Chondrocyte (in vitro differentiated cells): ENCODE results near the gene ANXA9. TPM values are rescaled to one million over a fixed set of nuclear protein-coding genes. Genes with fewer than 3 reads are reported as not detected.

ENCODE experiments used
- DNase-seq: peaks from one replicate; pipeline ENCODE4 v3.0.0; 2021; ENCODE audit warnings: mixed read lengths, low spot score
- H3K27ac Mint-ChIP-seq: one replicate; pipeline ENCODE4 v1.8.0; 2021; ENCODE audit warnings: mild to moderate bottlenecking, moderate library complexity, mixed read lengths; ENCODE audit not compliant: unreplicated experiment
- H3K27me3 Mint-ChIP-seq: 2 replicates; pipeline ENCODE4 v1.8.0; 2021; ENCODE audit warnings: low read depth, mixed read lengths
- H3K36me3 Mint-ChIP-seq: 2 replicates; pipeline ENCODE4 v1.8.0; 2021; ENCODE audit warnings: low read depth, mixed read lengths
- H3K4me1 Mint-ChIP-seq: 2 replicates; pipeline ENCODE4 v1.8.0; 2021; ENCODE audit warnings: low read depth, mild to moderate bottlenecking, mixed read lengths
- H3K4me3 Mint-ChIP-seq: one replicate; pipeline ENCODE4 v1.8.0; 2021; ENCODE audit warnings: mild to moderate bottlenecking, moderate library complexity, mixed read lengths; ENCODE audit not compliant: unreplicated experiment
- H3K9me3 Mint-ChIP-seq: 2 replicates; pipeline ENCODE4 v1.8.0; 2021; ENCODE audit warnings: low read depth, mixed read lengths
- long read RNA-seq: library from polyadenylated mRNA; stranded (forward); transcript quantifications from one replicate; pipeline ENCODE4 v2.0.0, GENCODE V29; 2021
- total RNA-seq: library from RNA; stranded (reverse); gene quantifications from 3 replicates; pipeline ENCODE4 v1.2.1, GENCODE V29; 2021
- TF ChIP-seq, protein P1 (sequence below): fragments of 200-600 bp; sonication (generic); IDR thresholded peaks from 2 replicates; pipeline ENCODE4 v1.5.0; 2021; ENCODE audit warnings: antibody characterized with exemption, mild to moderate bottlenecking, moderate library complexity

ANXA9 gene, protein sequence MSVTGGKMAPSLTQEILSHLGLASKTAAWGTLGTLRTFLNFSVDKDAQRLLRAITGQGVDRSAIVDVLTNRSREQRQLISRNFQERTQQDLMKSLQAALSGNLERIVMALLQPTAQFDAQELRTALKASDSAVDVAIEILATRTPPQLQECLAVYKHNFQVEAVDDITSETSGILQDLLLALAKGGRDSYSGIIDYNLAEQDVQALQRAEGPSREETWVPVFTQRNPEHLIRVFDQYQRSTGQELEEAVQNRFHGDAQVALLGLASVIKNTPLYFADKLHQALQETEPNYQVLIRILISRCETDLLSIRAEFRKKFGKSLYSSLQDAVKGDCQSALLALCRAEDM
- 0.54 TPM in 1 of 3 replicates, not detected in the others for total RNA-seq
- long read RNA-seq, partial matches to known transcripts, result 0 of 1 reads
- long read RNA-seq, other reads (novel, unspliced or antisense), result 1 of 1 reads

DNA sequence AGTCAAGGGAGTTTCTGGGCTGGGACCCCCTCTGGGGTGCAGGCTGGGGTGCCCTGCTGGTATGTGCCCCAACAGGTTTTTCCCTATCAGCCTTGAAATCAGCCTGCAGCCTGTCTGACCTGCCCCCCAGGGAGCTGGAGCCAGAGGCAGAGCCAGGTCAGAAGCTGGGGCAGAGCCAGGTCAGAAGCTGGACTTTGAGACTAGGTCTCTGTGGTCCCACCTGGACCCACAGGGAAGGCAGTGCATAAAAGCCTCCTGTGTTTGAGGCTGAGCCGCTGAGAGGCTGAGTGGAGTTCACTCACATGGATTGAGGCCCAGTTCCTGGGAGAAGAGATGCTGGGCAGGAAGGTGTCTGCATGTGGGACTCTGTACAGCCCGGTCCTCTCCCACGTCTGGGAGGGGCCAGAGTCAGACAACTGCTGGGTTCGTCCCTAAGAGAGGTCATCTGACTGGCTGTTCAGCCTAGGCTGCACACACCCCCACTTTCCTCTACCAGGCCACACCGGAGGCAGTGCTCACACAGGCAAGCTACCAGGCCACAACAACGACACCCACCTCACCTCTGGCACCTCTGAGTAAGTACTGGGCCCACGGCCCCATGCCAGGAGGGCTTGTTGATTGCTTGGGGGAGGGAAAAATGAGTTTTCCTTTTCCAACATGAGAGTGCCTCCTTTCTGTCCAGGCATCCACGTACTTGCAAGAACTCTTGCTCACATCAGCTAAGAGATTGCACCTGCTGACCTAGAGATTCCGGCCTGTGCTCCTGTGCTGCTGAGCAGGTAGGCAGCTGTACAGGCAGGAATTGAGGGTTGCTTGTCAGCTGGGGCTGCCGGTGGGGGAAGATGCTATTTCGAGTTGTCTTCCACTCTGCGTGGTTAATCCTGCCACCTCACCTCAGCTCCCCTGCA, at the start of gene ANXA9:
Gene ANXA9 (plus strand): TSS at position 488 of the 908 bp plus-strand sequence. CDS start 814 bp downstream, outside the sequence.
- TF ChIP-seq, protein P1, sequence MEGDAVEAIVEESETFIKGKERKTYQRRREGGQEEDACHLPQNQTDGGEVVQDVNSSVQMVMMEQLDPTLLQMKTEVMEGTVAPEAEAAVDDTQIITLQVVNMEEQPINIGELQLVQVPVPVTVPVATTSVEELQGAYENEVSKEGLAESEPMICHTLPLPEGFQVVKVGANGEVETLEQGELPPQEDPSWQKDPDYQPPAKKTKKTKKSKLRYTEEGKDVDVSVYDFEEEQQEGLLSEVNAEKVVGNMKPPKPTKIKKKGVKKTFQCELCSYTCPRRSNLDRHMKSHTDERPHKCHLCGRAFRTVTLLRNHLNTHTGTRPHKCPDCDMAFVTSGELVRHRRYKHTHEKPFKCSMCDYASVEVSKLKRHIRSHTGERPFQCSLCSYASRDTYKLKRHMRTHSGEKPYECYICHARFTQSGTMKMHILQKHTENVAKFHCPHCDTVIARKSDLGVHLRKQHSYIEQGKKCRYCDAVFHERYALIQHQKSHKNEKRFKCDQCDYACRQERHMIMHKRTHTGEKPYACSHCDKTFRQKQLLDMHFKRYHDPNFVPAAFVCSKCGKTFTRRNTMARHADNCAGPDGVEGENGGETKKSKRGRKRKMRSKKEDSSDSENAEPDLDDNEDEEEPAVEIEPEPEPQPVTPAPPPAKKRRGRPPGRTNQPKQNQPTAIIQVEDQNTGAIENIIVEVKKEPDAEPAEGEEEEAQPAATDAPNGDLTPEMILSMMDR, result no peak
- DNase-seq, result no peak
- H3K27ac Mint-ChIP-seq, result no peak within 1 kb of the TSS
- H3K9me3 Mint-ChIP-seq, result no peaks in the 10 kb centered on the region
- H3K36me3 Mint-ChIP-seq, result no peaks in the 10 kb centered on the region
- peaks cover 23% of the 10 kb centered on the region for H3K4me1 Mint-ChIP-seq
- H3K27me3 Mint-ChIP-seq, result no peaks in the 10 kb centered on the region
- H3K4me3 Mint-ChIP-seq, result no peak within 1 kb of the TSS

DNA sequence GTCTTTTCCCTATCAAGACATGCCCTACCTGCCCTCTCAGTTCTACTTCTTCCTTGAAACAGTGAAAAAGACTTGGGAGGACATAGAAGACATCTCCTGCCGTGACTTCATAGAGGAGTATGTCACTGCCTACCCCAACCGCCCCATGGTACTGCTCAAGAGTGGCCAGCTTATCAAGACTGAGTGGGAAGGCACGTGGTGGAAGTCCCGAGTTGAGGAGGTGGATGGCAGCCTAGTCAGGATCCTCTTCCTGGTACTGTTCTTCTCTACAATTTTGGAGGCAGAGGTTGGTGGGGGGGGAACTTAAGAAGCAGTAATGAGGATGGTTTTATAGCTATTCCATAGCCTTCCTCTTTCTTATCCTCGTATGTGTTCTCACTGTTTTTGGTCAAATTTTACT, 37.2 kb upstream of the ANXA9 start:
- H3K4me3 Mint-ChIP-seq, result no peak overlapping the region
- no peak overlapping the region for H3K27ac Mint-ChIP-seq
- TF ChIP-seq, protein P1, result no peak
- no peaks in the 10 kb centered on the region for H3K27me3 Mint-ChIP-seq
- no peaks in the 10 kb centered on the region for H3K4me1 Mint-ChIP-seq
- H3K9me3 Mint-ChIP-seq, result no peaks in the 10 kb centered on the region
- peaks cover 39% of the 10 kb centered on the region for H3K36me3 Mint-ChIP-seq
- no peak for DNase-seq

DNA sequence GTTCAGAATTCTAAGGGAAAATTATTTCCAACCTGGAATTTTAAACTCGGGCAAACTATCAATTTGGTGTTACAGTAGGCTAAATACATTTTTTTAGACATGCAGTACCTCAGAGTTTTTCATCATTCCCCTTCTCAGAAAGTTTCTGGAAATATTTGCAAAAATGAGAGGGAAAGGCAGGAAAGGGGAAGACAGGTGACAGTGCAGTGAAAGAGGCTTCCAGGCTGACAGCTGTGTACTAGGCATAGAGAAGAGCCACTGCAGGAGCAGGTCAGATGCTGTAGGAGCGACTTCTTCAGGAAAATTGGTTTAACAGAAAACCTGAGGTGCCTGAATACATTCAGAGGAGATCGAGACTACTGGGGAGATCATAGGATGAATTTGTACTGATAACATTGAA, 27.4 kb upstream of the ANXA9 start:
- peaks cover 7% of the 10 kb centered on the region for H3K4me1 Mint-ChIP-seq
- no peaks in the 10 kb centered on the region for H3K27me3 Mint-ChIP-seq
- no peak overlapping the region for H3K27ac Mint-ChIP-seq
- no peak overlapping the region for H3K4me3 Mint-ChIP-seq
- no peaks in the 10 kb centered on the region for H3K9me3 Mint-ChIP-seq
- TF ChIP-seq, protein P1, result no peak
- H3K36me3 Mint-ChIP-seq, result peaks cover 40% of the 10 kb centered on the region
- DNase-seq, result no peak

DNA sequence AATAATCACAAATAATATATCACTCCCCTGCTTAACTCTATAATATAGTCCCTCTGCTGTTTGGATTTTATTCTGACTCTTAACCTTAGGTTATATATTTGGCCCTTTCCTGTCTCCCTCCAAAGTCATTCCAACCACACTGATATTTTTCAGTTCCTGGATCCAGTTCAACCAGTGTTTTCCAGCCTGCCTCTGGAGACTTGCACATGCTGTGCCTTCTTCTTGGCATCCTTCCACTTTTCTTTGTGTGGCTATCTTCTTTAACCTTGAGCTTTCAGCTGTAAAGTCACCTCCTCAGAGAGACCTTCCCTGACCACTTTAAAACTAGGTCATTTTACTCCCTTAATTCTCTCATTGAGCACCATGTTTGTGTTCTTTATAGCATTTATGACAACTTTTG, 26.8 kb upstream of the ANXA9 start:
- H3K36me3 Mint-ChIP-seq, result peaks cover 38% of the 10 kb centered on the region
- no peak for DNase-seq
- H3K4me1 Mint-ChIP-seq, result peaks cover 7% of the 10 kb centered on the region
- H3K27ac Mint-ChIP-seq, result no peak overlapping the region
- no peaks in the 10 kb centered on the region for H3K27me3 Mint-ChIP-seq
- H3K4me3 Mint-ChIP-seq, result no peak overlapping the region
- H3K9me3 Mint-ChIP-seq, result no peaks in the 10 kb centered on the region
- TF ChIP-seq, protein P1, result no peak

DNA sequence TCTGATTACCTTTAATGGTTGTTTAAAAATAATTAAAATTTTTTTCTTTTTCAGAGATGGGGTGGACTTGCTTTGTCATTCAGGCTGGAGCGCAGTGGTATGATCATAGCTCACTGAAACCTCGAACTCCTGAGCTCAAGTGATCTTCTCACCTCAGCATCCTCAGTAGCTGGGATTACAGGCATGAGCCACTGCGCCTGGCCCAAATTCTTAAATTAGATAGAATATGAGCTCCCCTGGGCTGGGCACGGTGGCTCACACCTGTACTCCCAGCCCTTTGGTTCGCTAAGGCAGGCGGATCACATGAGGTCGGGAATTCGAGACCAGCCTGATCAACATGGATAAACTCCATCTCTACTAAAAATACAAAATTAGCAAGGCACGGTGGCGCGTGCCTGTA, 24.4 kb upstream of the ANXA9 start:
- TF ChIP-seq, protein P1, result no peak
- Mint-ChIP-seq H3K27me3 (no peaks in the 10 kb centered on the region), H3K36me3 (peaks cover 33% of the 10 kb centered on the region)

More for the DNA sequence above, 24.4 kb upstream of the ANXA9 start:
- Mint-ChIP-seq H3K9me3 (no peaks in the 10 kb centered on the region), H3K27ac (no peak overlapping the region), H3K4me3 (no peak overlapping the region), H3K4me1 (peaks cover 7% of the 10 kb centered on the region)
- no peak for DNase-seq
